Measurements from ENCODE around the gene B3GNT3. TPM values are rescaled to one million over a fixed set of nuclear protein-coding genes. Genes with fewer than 3 reads are reported as not detected.
A peak's percentile ranks its signal among the peaks of the same experiment; 100 is the strongest.

Gene B3GNT3
- total RNA-seq, 4 donors from 2014 or later = 0.33 to 0.84 (median 0.62) TPM

DNA sequence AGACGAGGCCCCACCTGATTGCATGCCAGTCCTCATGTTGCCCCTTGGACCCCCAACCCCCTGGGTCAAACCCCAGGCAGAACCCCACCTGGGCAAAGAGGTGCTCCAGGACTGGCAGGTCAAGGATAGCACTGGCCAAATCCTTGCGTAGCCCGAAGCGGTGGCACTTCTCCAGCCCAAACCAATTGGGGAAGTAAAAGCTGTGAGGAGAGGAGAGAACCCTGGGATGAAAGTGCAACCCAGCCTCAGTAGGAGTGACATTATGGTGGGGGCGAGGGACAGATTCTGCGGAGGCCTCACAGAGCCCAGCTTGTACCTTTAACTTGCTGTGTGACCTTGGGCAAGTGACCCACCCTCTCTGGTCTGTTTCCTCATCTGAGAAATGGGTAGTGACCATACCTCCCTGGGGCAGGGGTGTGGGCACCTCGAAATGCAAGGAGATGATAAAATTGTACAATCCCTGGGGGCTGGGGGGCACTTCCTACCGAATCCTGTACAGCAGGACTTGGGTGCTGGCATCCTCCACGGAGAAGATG, 48.4 kb downstream of the B3GNT3 start:
- DNase-seq (ENCODE audit: extremely low spot score) = no peak
- Histone ChIP-seq H3K27me3 (peaks cover 0 to 92% (median 14%) of the 10 kb centered on the region in 4 donors), H3K4me1 (peaks cover 9 to 41% (median 29%) of the 10 kb centered on the region in 4 donors), H3K27ac (replicated peaks in 1 of 4) (no peak overlapping the region), H3K9me3 (no peaks in the 10 kb centered on the region), H3K4me3 (no peak overlapping the region), H3K36me3 (peaks cover 0 to 4% (median 0%) of the 10 kb centered on the region in 4 donors)
- WGBS = 92% methylated on average over 8 of the region's 9 CpGs
- TF ChIP-seq CTCF (IDR thresholded peaks at IDR 0.05) (no peak), POLR2AphosphoS5 (IDR thresholded peaks at IDR 0.05) (no peak), POLR2A (IDR thresholded peaks at IDR 0.05; ENCODE audit: low read depth) (no peak), EP300 (IDR thresholded peaks at IDR 0.05) (no peak)
- intact Hi-C loops (cut with DNase I) = no loop called here

DNA sequence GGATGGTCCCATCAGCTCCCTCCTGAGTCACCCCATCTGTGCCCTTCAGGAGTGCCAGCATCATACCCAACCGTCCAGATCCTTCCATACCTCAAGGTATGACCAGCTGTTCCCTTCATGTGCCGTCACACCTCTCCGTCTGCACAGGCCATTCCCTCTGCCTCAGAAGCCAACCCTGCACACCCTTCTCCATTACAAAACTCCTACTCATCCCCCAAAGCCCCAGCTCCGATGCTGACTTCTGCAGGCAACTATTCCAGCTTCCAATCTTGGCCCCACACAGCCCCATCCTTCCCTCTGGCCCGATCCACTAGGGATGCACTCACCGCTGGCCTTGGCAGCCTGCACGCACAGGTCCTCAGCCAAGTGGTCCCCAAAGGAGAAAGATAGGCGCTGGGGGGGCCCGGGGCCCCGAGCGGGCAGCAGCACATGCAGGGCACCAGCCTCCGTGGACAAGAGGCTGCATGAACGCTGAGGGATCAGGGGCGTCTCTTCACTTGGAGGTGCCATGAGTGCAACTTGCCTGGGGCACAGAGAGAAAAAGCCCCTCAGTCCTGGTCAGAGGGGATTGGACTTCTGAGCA, 49.1 kb downstream of the B3GNT3 start:
- 86% methylated on average over 12 of the region's 14 CpGs for WGBS
- TF ChIP-seq EP300 (IDR thresholded peaks at IDR 0.05) = no peak
- TF ChIP-seq POLR2AphosphoS5 (IDR thresholded peaks at IDR 0.05) = no peak
- no peak for TF ChIP-seq CTCF (IDR thresholded peaks at IDR 0.05)
- no peak for TF ChIP-seq POLR2A (IDR thresholded peaks at IDR 0.05; ENCODE audit: low read depth)

DNA sequence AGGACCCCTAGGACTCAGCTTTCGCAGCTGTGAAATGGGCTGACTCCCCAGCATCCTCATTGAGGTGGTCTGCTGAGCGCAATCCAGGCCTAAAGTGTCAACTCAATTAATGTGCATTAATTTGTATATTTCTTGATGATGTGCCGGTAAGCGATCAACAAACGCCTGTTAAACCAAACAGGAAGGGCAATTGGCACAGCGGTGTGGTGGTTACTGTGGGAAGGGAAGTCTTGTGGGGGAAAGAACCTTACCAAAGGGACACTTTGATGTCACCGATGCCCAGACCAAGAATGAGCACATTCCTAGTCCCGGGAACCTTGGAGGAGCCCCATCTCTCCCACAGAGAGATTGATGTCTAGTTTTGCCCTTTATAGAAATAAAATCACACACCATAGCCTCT, 51.2 kb downstream of the B3GNT3 start:
- peaks cover 0 to 79% (median 14%) of the 10 kb centered on the region in 4 donors for H3K27me3 ChIP-seq
- H3K4me3 ChIP-seq = no peak overlapping the region
- TF ChIP-seq POLR2AphosphoS5 (IDR thresholded peaks at IDR 0.05) (no peak), EP300 (IDR thresholded peaks at IDR 0.05) (no peak), CTCF (IDR thresholded peaks at IDR 0.05) (no peak)

More for the DNA sequence above, 49.1 kb downstream of the B3GNT3 start:
- H3K27ac ChIP-seq (replicated peaks in 1 of 4) = no peak overlapping the region
- peaks cover 0 to 4% (median 0%) of the 10 kb centered on the region in 4 donors for H3K36me3 ChIP-seq
- no peaks in the 10 kb centered on the region for H3K9me3 ChIP-seq
- no peak for DNase-seq (ENCODE audit: extremely low spot score)
- H3K4me1 ChIP-seq = peaks cover 9 to 41% (median 30%) of the 10 kb centered on the region in 4 donors
- no peak overlapping the region for H3K4me3 ChIP-seq
- peaks cover 0 to 87% (median 14%) of the 10 kb centered on the region in 4 donors for H3K27me3 ChIP-seq
- intact Hi-C loops (cut with DNase I) = no loop called here

DNA sequence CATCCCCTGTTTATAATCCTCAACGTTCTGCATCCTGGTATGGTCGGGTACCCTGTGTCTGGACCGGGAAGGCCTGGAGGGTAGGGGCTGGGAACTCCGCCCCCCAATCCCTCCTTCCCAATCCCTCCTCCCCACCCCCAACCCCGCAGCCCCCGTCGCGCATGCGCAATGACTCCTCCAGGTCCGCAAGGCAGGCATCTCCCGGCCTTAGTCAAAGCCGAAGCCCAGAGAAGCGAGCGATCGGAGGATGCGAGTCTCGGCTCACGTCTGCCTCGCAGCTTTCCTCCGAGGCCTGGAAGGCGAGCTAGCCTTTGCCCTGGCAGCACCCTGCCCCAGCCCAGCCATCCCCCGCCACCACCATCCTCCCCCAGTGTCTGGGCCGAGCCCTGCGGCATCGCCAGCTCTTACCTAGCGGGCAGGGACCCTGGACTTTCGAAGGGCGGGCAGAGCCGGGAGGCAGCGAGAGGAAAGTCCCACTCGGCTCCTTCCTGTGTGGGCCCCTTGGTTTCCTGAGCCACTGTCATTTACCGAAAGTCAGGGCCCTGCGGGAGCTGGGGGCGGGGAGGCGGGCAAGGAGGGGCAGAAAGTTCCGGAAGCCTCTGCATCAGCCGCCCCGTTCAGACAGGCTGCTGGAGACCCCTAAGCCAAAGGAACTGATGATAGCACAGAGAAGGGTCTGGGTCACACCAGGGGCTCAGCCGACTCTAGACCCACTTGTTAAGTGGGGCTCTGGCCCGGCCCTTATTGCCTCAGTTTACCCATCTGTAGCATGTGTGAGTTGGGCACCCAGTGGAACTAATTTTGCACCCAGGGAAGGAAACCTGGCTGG, 52.8 kb downstream of the B3GNT3 start, which contains the start of gene JAK3:
TSS of gene JAK3 (minus strand) at position 445 of the 829 bp plus-strand sequence. CDS start 3,565 bp downstream, outside the sequence.
- 13% methylated on average over 18 of the region's 40 CpGs for WGBS
- no peak for TF ChIP-seq POLR2A (IDR thresholded peaks at IDR 0.05; ENCODE audit: low read depth)
- TF ChIP-seq POLR2AphosphoS5 (IDR thresholded peaks at IDR 0.05) = peak in 1 of 2 donors; percentile 1
- Histone ChIP-seq H3K4me3 (peak within 1 kb of the TSS; percentile 43 to 58 (median 46)), H3K4me1 (peaks cover 9 to 27% (median 12%) of the 10 kb centered on the region in 4 donors), H3K36me3 (no peaks in the 10 kb centered on the region), H3K9me3 (no peaks in the 10 kb centered on the region), H3K27me3 (peaks cover 0 to 63% (median 10%) of the 10 kb centered on the region in 4 donors), H3K27ac (replicated peaks in 1 of 4) (peak within 1 kb of the TSS; percentile 53 to 82 (median 72))
- intact Hi-C loops (cut with DNase I) = no loop called here
- DNase-seq (ENCODE audit: extremely low spot score) = no peak

More for the DNA sequence above, 51.2 kb downstream of the B3GNT3 start:
- Histone ChIP-seq H3K9me3 (no peaks in the 10 kb centered on the region), H3K4me1 (peaks cover 9 to 43% (median 28%) of the 10 kb centered on the region in 4 donors), H3K36me3 (no peaks in the 10 kb centered on the region), H3K27ac (replicated peaks in 1 of 4) (no peak overlapping the region)
- 95% methylated on average over 7 of the region's 8 CpGs for WGBS
- no peak for DNase-seq (ENCODE audit: extremely low spot score)
- intact Hi-C loops (cut with DNase I) = no loop called here

Measured in esophagus muscularis mucosa (tissue), 4 donors.